SK-N-MC (cell line): ENCODE data around the gene C1orf141.

Experiments used
- EZH2 ChIP-seq: fragments of 200-600 bp; sonication (generic); IDR thresholded peaks from one replicate; pipeline ENCODE4 v1.6.1; 2017; ENCODE audit warnings: antibody characterized with exemption
- POLR2AphosphoS5 ChIP-seq: IDR thresholded peaks from 2 replicates; pipeline ENCODE4 v1.6.1; 2012; ENCODE audit warnings: mild to moderate bottlenecking, low read depth, low read length, borderline replicate concordance

DNA sequence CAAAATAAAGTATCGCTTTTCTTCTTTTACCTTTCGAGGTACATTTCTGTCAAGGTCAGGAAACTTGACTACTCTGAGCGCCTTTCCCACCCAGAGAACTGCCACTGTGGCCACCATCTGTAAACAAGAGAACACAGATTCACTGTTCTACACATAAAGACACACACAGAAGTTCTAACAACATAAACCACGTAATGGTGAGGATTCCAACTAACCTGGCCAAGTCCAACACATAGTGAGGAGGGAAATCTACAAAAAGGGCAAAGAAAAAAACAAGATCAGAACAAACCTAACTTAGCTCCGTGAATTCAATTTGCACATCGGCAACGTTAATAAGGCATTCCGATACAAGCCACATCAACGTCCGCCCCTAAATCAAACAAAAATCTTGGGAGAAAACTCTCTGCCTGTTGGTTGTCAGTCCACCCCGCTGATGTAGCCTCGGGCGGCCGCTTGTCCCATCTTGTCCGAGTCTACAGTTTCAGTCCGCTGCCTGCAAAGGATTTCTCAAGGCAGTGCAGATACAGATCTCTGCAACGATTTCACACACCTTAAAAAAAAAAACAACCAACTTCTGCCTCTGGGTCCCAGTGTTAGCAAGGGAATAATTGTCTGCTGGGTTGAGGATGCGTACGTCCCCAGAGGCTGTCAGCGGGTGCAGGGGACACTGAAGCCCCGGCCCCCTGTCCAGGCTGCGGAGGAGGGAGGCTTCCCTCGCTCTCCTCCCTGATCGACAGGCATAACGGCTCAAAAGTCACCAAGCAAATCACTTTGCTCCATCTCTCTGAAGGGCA is 81.8 kb downstream of the C1orf141 start:
- TF ChIP-seq POLR2AphosphoS5: no peak
- TF ChIP-seq EZH2: no peak
